Measurements from ENCODE around the gene ABR.

ABR gene

GRCh38 chr17:1029922-1030644 is 149.7 kb downstream of the ABR start:
- DNase-seq (ENCODE audit: low read depth) = no peak
- TF ChIP-seq CTCF (IDR thresholded peaks at IDR 0.05; ENCODE audit: low read depth, low read length, missing control alignments) = no peak
- no peak overlapping the region for H3K4me3 ChIP-seq (ENCODE audit: low read depth, low read length)

- TF ChIP-seq CTCF (IDR thresholded peaks at IDR 0.05; ENCODE audit: low read depth, low read length, missing control alignments) = no peak
- no peak for DNase-seq (ENCODE audit: low read depth)
- no peak overlapping the region for H3K4me3 ChIP-seq (ENCODE audit: low read depth, low read length)
Observed at GRCh38 chr17:1029196-1029921, 150.4 kb downstream of the ABR start.

GRCh38 chr17:1027044-1027443 is 152.7 kb downstream of the ABR start:
- no peak for TF ChIP-seq CTCF (IDR thresholded peaks at IDR 0.05; ENCODE audit: low read depth, low read length, missing control alignments)
- H3K4me3 ChIP-seq (ENCODE audit: low read depth, low read length) = no peak overlapping the region

GRCh38 chr17:1026599-1026975 is 153.2 kb downstream of the ABR start:
- no peak overlapping the region for H3K4me3 ChIP-seq (ENCODE audit: low read depth, low read length)
- TF ChIP-seq CTCF (IDR thresholded peaks at IDR 0.05; ENCODE audit: low read depth, low read length, missing control alignments) = no peak
- no peak for DNase-seq (ENCODE audit: low read depth)

More at GRCh38 chr17:1027044-1027443, 152.7 kb downstream of the ABR start:
- no peak for DNase-seq (ENCODE audit: low read depth)

GRCh38 chr17:1025733-1026598 is 153.8 kb downstream of the ABR start:
- no peak for TF ChIP-seq CTCF (IDR thresholded peaks at IDR 0.05; ENCODE audit: low read depth, low read length, missing control alignments)
- DNase-seq (ENCODE audit: low read depth) = no peak

GRCh38 chr17:1024076-1024475 is 155.7 kb downstream of the ABR start:
- TF ChIP-seq CTCF (IDR thresholded peaks at IDR 0.05; ENCODE audit: low read depth, low read length, missing control alignments) = no peak
- no peak for DNase-seq (ENCODE audit: low read depth)
- H3K4me3 ChIP-seq (ENCODE audit: low read depth, low read length) = no peak overlapping the region

More at GRCh38 chr17:1025733-1026598, 153.8 kb downstream of the ABR start:
- no peak overlapping the region for H3K4me3 ChIP-seq (ENCODE audit: low read depth, low read length)

All from GM12864 (cell line).